ENCODE results near the gene HRH2.

GRCh38 chr5:175614223-175614815 is 43.6 kb upstream of the HRH2 start:
- no peak for TF ChIP-seq POLR2A (IDR thresholded peaks at IDR 0.05; ENCODE audit: low read depth, low read length)
- no peak for TF ChIP-seq TAF1 (IDR thresholded peaks at IDR 0.05; ENCODE audit: borderline replicate concordance, low read depth, low read length)
- TF ChIP-seq POLR2AphosphoS5 (IDR thresholded peaks at IDR 0.05; ENCODE audit: low read depth, low read length): no peak
